K562 (cell line): ENCODE results near the gene CASKIN2. TPM values are rescaled to one million over a fixed set of nuclear protein-coding genes. Genes with fewer than 3 reads are reported as not detected.
A peak's percentile ranks its signal among the peaks of the same experiment; 100 is the strongest.

Experiments
- CBX5 ChIP-seq: IDR thresholded peaks from 2 replicates; pipeline ENCODE4 v1.6.1; 2014; ENCODE audit warnings: low read depth, borderline replicate concordance
- CUX1 ChIP-seq: fragments of 200-800 bp; sonication (Bioruptor generic); IDR thresholded peaks from 2 replicates; pipeline ENCODE4 v1.6.1; 2016; ENCODE audit warnings: missing genetic modification characterization, missing compliant biosample characterization
- FOS ChIP-seq: IDR thresholded peaks from 3 replicates; pipeline ENCODE4 v1.6.1; 2011; ENCODE audit not compliant: insufficient read length; ENCODE audit errors: extremely low read depth
- FOXM1 ChIP-seq, 2 experiments: fragments of 450-650 bp in 1 of 2; sonication (generic) in 1 of 2; formaldehyde crosslinking in 1 of 2; IDR thresholded peaks; 2 replicates each; pipeline versions ENCODE4 v1.6.1 to v1.9.0; 2017 to 2022; ENCODE audit warnings: low read depth in 2 of 2, mild to moderate bottlenecking in 2 of 2, missing genetic modification reagents in 1 of 2, moderate library complexity in 1 of 2
- GABPA ChIP-seq: fragments of 200-800 bp; sonication (Bioruptor generic); conservative IDR thresholded peaks from 2 replicates; pipeline ENCODE4 v1.6.1; 2016; ENCODE audit warnings: low read depth, missing genetic modification characterization, missing compliant biosample characterization
- NELFE ChIP-seq: IDR thresholded peaks from 2 replicates; pipeline ENCODE4 v1.6.1; 2011; ENCODE audit warnings: mild to moderate bottlenecking; ENCODE audit not compliant: insufficient read depth, insufficient read length
- RAD51 ChIP-seq: fragments of 450-650 bp; IDR thresholded peaks from 2 replicates; pipeline ENCODE4 v1.7.1; 2016; ENCODE audit warnings: low read depth, mild to moderate bottlenecking, borderline replicate concordance
- RBM34 ChIP-seq: fragments of 200-400 bp; formaldehyde crosslinking; IDR thresholded peaks from 2 replicates; pipeline ENCODE4 v1.6.1; 2018; ENCODE audit warnings: low read length, borderline replicate concordance; ENCODE audit not compliant: insufficient read depth
- STAG1 ChIP-seq: sonication (generic); formaldehyde crosslinking; IDR thresholded peaks from 2 replicates; pipeline ENCODE4 v1.5.0; 2020; ENCODE audit warnings: missing genetic modification reagents, borderline replicate concordance
- TEAD1 ChIP-seq, 2 experiments: fragments of 450-650 bp in 1 of 2; sonication (generic) in 1 of 2; formaldehyde crosslinking; IDR thresholded peaks; 2 replicates each; pipeline versions ENCODE4 v1.4.0 to v1.8.0; 2020 to 2022; ENCODE audit warnings: mild to moderate bottlenecking in 2 of 2, missing genetic modification reagents in 1 of 2
- USF2 ChIP-seq: sonication (generic); formaldehyde crosslinking; IDR thresholded peaks from 2 replicates; pipeline ENCODE4 v1.5.0; 2020; ENCODE audit warnings: missing genetic modification reagents
- XRCC3 ChIP-seq: fragments of 450-650 bp; IDR thresholded peaks from 2 replicates; pipeline ENCODE4 v1.6.1; 2017; ENCODE audit warnings: mild to moderate bottlenecking, moderate library complexity
- ZNF184 ChIP-seq: sonication (generic); formaldehyde crosslinking; IDR thresholded peaks from 2 replicates; pipeline ENCODE4 v1.5.0; 2020; ENCODE audit warnings: missing genetic modification reagents
- ZNF274 ChIP-seq: IDR thresholded peaks from 2 replicates; pipeline ENCODE4 v1.6.1; 2011; ENCODE audit warnings: low read depth, mild to moderate bottlenecking, low read length, moderate library complexity, borderline replicate concordance
- ZNF436 ChIP-seq: fragments of 250-450, 450-650 bp; sonication (Bioruptor Pico); formaldehyde crosslinking; IDR thresholded peaks from 2 replicates; pipeline ENCODE4 v1.7.0; 2020; ENCODE audit warnings: mild to moderate bottlenecking
- ZNF57 ChIP-seq: fragments of 450-650 bp; formaldehyde crosslinking; IDR thresholded peaks from 2 replicates; pipeline ENCODE4 v1.4.0; 2020; ENCODE audit warnings: mild to moderate bottlenecking, moderate library complexity
- ZNF75A ChIP-seq: fragments of 450-650 bp; formaldehyde crosslinking; IDR thresholded peaks from 2 replicates; pipeline ENCODE4 v1.4.0; 2020; ENCODE audit warnings: mild to moderate bottlenecking
- polyA plus RNA-seq, 8 experiments: library from polyadenylated mRNA; depleted of rRNA in 4 of 8; stranded (reverse) in 5 of 8; unstranded in 3 of 8; fragments of >200 nt; fragmentation: Nextera tagmentation in 2 of 8; fragmentation: Illumina TruSeq in 1 of 8; extraction: Ambion mirVana in 2 of 8; extraction: Trizol in 1 of 8; gene quantifications; 2 replicates each; pipeline versions ENCODE4 v1.2.1 to v1.2.3, GENCODE V29; 2011 to 2014; ENCODE audit warnings: inconsistent platforms in 1 of 8, missing spikeins in 1 of 8
- total RNA-seq, 7 experiments: library from RNA; depleted of rRNA in 6 of 7; stranded (reverse); fragments of >200 nt in 6 of 7; fragmentation: Illumina TruSeq in 2 of 7; extraction: Trizol in 2 of 7; gene quantifications; 2 replicates each; pipeline versions ENCODE4 v1.2.1 to v1.2.3, GENCODE V29; 2011 to 2021; ENCODE audit warnings: low replicate concordance in 1 of 7
- TF ChIP-seq, protein P1 (sequence below): fragments of 250-450 bp; sonication (Bioruptor Pico); IDR thresholded peaks from 2 replicates; pipeline ENCODE4 v1.4.0; 2020; ENCODE audit warnings: mild to moderate bottlenecking, moderate library complexity

Gene CASKIN2
- total and polyA plus RNA-seq, 9 of the 15 experiments (the other 6 are each of a cell fraction or from before 2014, with no cell fraction given) = 0.01 to 12.2 (median 2.1) TPM

- no peak for TF ChIP-seq CUX1
- TF ChIP-seq ZNF75A = no peak
- TF ChIP-seq XRCC3 = no peak
- TF ChIP-seq CBX5 = no peak
- TF ChIP-seq, protein P1, sequence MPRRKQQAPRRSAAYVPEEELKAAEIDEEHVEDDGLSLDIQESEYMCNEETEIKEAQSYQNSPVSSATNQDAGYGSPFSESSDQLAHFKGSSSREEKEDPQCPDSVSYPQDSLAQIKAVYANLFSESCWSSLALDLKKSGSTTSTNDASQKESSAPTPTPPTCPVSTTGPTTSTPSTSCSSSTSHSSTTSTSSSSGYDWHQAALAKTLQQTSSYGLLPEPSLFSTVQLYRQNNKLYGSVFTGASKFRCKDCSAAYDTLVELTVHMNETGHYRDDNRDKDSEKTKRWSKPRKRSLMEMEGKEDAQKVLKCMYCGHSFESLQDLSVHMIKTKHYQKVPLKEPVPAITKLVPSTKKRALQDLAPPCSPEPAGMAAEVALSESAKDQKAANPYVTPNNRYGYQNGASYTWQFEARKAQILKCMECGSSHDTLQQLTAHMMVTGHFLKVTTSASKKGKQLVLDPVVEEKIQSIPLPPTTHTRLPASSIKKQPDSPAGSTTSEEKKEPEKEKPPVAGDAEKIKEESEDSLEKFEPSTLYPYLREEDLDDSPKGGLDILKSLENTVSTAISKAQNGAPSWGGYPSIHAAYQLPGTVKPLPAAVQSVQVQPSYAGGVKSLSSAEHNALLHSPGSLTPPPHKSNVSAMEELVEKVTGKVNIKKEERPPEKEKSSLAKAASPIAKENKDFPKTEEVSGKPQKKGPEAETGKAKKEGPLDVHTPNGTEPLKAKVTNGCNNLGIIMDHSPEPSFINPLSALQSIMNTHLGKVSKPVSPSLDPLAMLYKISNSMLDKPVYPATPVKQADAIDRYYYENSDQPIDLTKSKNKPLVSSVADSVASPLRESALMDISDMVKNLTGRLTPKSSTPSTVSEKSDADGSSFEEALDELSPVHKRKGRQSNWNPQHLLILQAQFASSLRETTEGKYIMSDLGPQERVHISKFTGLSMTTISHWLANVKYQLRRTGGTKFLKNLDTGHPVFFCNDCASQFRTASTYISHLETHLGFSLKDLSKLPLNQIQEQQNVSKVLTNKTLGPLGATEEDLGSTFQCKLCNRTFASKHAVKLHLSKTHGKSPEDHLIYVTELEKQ = no peak
- no peak; the same call in 1 of the 2 replicates for TF ChIP-seq ZNF274
- peak; percentile 93 for TF ChIP-seq STAG1 (CRISPR knock-in tag)
- no peak for TF ChIP-seq NELFE
- TF ChIP-seq GABPA (tag) = peak; percentile 70
- TF ChIP-seq TEAD1 (CRISPR knock-in tag; IDR thresholded peaks at IDR 0.05) = peak in 1 of 2 experiments; percentile 92; a peak in 3 of 4 replicates
- TF ChIP-seq ZNF57 = no peak
- no peak for TF ChIP-seq FOXM1 (IDR thresholded peaks at IDR 0.05; ENCODE audit: low read depth)
- TF ChIP-seq FOXM1 (CRISPR knock-in tag; IDR thresholded peaks at IDR 0.05; ENCODE audit: low read depth) = peak; percentile 89; the same call in 1 of the 2 replicates
- no peak for TF ChIP-seq FOS
- no peak for TF ChIP-seq ZNF184 (CRISPR knock-in tag)
- no peak for TF ChIP-seq USF2 (CRISPR knock-in tag)
- no peak for TF ChIP-seq RBM34
- TF ChIP-seq ZNF436 (CRISPR knock-in tag) = no peak
- no peak; the same call in 1 of the 2 replicates for TF ChIP-seq RAD51
Measured at GRCh38 chr17:75515496-75516254, at the start of gene CASKIN2 (continued).
